ENCODE data around the gene GCLM. TPM values are rescaled to one million over a fixed set of nuclear protein-coding genes. Genes with fewer than 3 reads are reported as not detected.

GCLM gene
- polyA plus RNA-seq, 1 donor (not counting 4 experiments of a cell fraction or from before 2014, with no cell fraction given) = 41.8 TPM

GRCh38 chr1:93899543-93900207 lies 9.6 kb downstream of the GCLM start:
- H3K27me3 ChIP-seq (ENCODE audit: control insufficient read depth, extremely low read depth, insufficient read depth, low read length) = no peaks in the 10 kb centered on the region
- H3K9me1 ChIP-seq (ENCODE audit: control insufficient read depth, extremely low read depth, insufficient read depth, low read length) = no peaks in the 10 kb centered on the region
- H2AFZ ChIP-seq (ENCODE audit: control insufficient read depth, low read length) = no peak overlapping the region
- H3K4me1 ChIP-seq (ENCODE audit: control insufficient read depth, extremely low read depth, insufficient read depth, low read length) = no peaks in the 10 kb centered on the region
- DNase-seq (ENCODE audit: low read depth, low spot score) (no peak), FAIRE-seq (no peak)
- peaks cover 17% of the 10 kb centered on the region for H3K79me2 ChIP-seq (ENCODE audit: control insufficient read depth, insufficient read depth, low read length)
- no peak overlapping the region for H3K27ac ChIP-seq (ENCODE audit: control insufficient read depth, insufficient read depth, low read length)
- H3K36me3 ChIP-seq (ENCODE audit: control insufficient read depth in 2 of 2, extremely low read depth in 1 of 2, insufficient read depth in 2 of 2, low read length in 2 of 2) = peaks cover 2 to 5% of the 10 kb centered on the region in 2 experiments
- no peaks in the 10 kb centered on the region for H4K20me1 ChIP-seq (ENCODE audit: control insufficient read depth, extremely low read depth, insufficient read depth, low read length)
- no peak overlapping the region for H3K9ac ChIP-seq (ENCODE audit: control insufficient read depth, extremely low read depth, insufficient read depth, low read length)
- no peak overlapping the region for H3K4me2 ChIP-seq (ENCODE audit: control insufficient read depth, extremely low read depth, insufficient read depth, low read depth, low read length)
- no peaks in the 10 kb centered on the region for H3K9me3 ChIP-seq (ENCODE audit: control insufficient read depth, low read depth, low read length)
- no peak overlapping the region for H3K4me3 ChIP-seq (ENCODE audit: control insufficient read depth in 2 of 3, extremely low read depth in 1 of 3, insufficient read depth in 2 of 3, low read depth in 1 of 3, low read length in 3 of 3)
- dilution Hi-C loops (cut with MboI; ENCODE audit: extremely low pct_ligation_motif_present, low sequenced_read_pairs) = no loop called here
- no peak for TF ChIP-seq CTCF (optimal IDR thresholded peaks at IDR 0.05 in 1 of 3, IDR thresholded peaks at IDR 0.05 in 1 of 3, conservative IDR thresholded peaks at IDR 0.05 in 1 of 3; ENCODE audit: extremely low read depth in 1 of 3, insufficient read depth in 2 of 3, low read length in 3 of 3)
- no peak for TF ChIP-seq EZH2 (IDR thresholded peaks at IDR 0.05; ENCODE audit: low read length)

GRCh38 chr1:93888900-93889299 lies 20.3 kb downstream of the GCLM start:
- TF ChIP-seq EZH2 (IDR thresholded peaks at IDR 0.05; ENCODE audit: low read length) = no peak
- TF ChIP-seq CTCF (optimal IDR thresholded peaks at IDR 0.05 in 1 of 3, IDR thresholded peaks at IDR 0.05 in 1 of 3, conservative IDR thresholded peaks at IDR 0.05 in 1 of 3; ENCODE audit: extremely low read depth in 1 of 3, insufficient read depth in 2 of 3, low read length in 3 of 3) = no peak
- DNase-seq (ENCODE audit: low read depth, low spot score) (no peak), FAIRE-seq (no peak)
- Histone ChIP-seq H3K79me2 (ENCODE audit: control insufficient read depth, insufficient read depth, low read length) (no peaks in the 10 kb centered on the region), H3K27ac (ENCODE audit: control insufficient read depth, insufficient read depth, low read length) (no peak overlapping the region), H3K9ac (ENCODE audit: control insufficient read depth, extremely low read depth, insufficient read depth, low read length) (no peak overlapping the region), H3K9me1 (ENCODE audit: control insufficient read depth, extremely low read depth, insufficient read depth, low read length) (no peaks in the 10 kb centered on the region), H4K20me1 (ENCODE audit: control insufficient read depth, extremely low read depth, insufficient read depth, low read length) (no peaks in the 10 kb centered on the region), H3K36me3 (ENCODE audit: control insufficient read depth in 2 of 2, extremely low read depth in 1 of 2, insufficient read depth in 2 of 2, low read length in 2 of 2) (peaks cover 7% of the 10 kb centered on the region in 2 experiments), H3K9me3 (ENCODE audit: control insufficient read depth, low read depth, low read length) (no peaks in the 10 kb centered on the region), H2AFZ (ENCODE audit: control insufficient read depth, low read length) (no peak overlapping the region), H3K4me1 (ENCODE audit: control insufficient read depth, extremely low read depth, insufficient read depth, low read length) (no peaks in the 10 kb centered on the region), H3K4me3 (ENCODE audit: control insufficient read depth in 2 of 3, extremely low read depth in 1 of 3, insufficient read depth in 2 of 3, low read depth in 1 of 3, low read length in 3 of 3) (no peak overlapping the region), H3K27me3 (ENCODE audit: control insufficient read depth, extremely low read depth, insufficient read depth, low read length) (no peaks in the 10 kb centered on the region), H3K4me2 (ENCODE audit: control insufficient read depth, extremely low read depth, insufficient read depth, low read depth, low read length) (no peak overlapping the region)
- dilution Hi-C loops (cut with MboI; ENCODE audit: extremely low pct_ligation_motif_present, low sequenced_read_pairs) = no loop called here
